MM.1S (cell line): ENCODE measurements around the gene SPR.

Experiments
- DNase-seq: peaks from one replicate; pipeline ENCODE4 v3.0.0-alpha.2; 2015
- H2AFZ ChIP-seq: fragments of 300-600 bp; sonication (generic); 2 replicates; pipeline ENCODE4 v1.6.0; 2016; ENCODE audit warnings: antibody characterized with exemption, low read length
- H3F3A ChIP-seq: fragments of 300-600 bp; sonication (generic); 2 replicates; pipeline ENCODE4 v1.6.1; 2016; ENCODE audit warnings: mild to moderate bottlenecking, antibody characterized with exemption, low read length, moderate library complexity, mixed read lengths; ENCODE audit not compliant: insufficient read depth
- H3K27ac ChIP-seq: fragments of 300-600 bp; sonication (generic); 2 replicates; pipeline ENCODE4 v1.5.1; 2016; ENCODE audit warnings: mild to moderate bottlenecking, low read length
- H3K27me3 ChIP-seq: fragments of 300-600 bp; sonication (generic); replicated peaks from 2 replicates; pipeline ENCODE4 v1.6.0; 2016; ENCODE audit warnings: low read length; ENCODE audit not compliant: insufficient read depth
- H3K36me3 ChIP-seq: fragments of 300-600 bp; sonication (generic); replicated peaks from 2 replicates; pipeline ENCODE4 v1.6.1; 2016; ENCODE audit warnings: mild to moderate bottlenecking, low read length, mixed read lengths; ENCODE audit not compliant: insufficient read depth
- H3K4me1 ChIP-seq: fragments of 300-600 bp; sonication (generic); 2 replicates; pipeline ENCODE4 v1.6.1; 2016; ENCODE audit warnings: low read length, mixed read lengths
- H3K4me2 ChIP-seq: fragments of 300-600 bp; sonication (generic); 2 replicates; pipeline ENCODE4 v1.6.0; 2016; ENCODE audit warnings: low read depth, low read length
- H3K4me3 ChIP-seq: fragments of 300-600 bp; sonication (generic); 2 replicates; pipeline ENCODE4 v1.5.1; 2016; ENCODE audit warnings: low read length, mixed read lengths
- H3K79me2 ChIP-seq: fragments of 300-600 bp; sonication (generic); 2 replicates; pipeline ENCODE4 v1.6.1; 2016; ENCODE audit warnings: mixed run types, low read length, mixed read lengths
- H3K9ac ChIP-seq: fragments of 300-600 bp; sonication (generic); 2 replicates; pipeline ENCODE4 v1.6.1; 2016; ENCODE audit warnings: low read length, mixed read lengths
- H3K9me2 ChIP-seq: fragments of 300-600 bp; sonication (generic); replicated peaks from 2 replicates; pipeline ENCODE4 v1.6.1; 2016; ENCODE audit warnings: mild to moderate bottlenecking, low read length, mixed read lengths; ENCODE audit not compliant: insufficient read depth
- H3K9me3 ChIP-seq: fragments of 300-600 bp; sonication (generic); replicated peaks from 2 replicates; pipeline ENCODE4 v1.6.1; 2016; ENCODE audit warnings: mild to moderate bottlenecking, low read length, mixed read lengths; ENCODE audit not compliant: insufficient read depth
- H4K20me1 ChIP-seq: fragments of 300-600 bp; sonication (generic); 2 replicates; pipeline ENCODE4 v1.6.1; 2016; ENCODE audit warnings: mild to moderate bottlenecking, low read length, moderate library complexity, mixed read lengths; ENCODE audit not compliant: insufficient read depth
- CTCF ChIP-seq: fragments of 300-600 bp; sonication (generic); IDR thresholded peaks from 2 replicates; pipeline ENCODE4 v1.5.1; 2016; ENCODE audit warnings: antibody characterized with exemption, low read length, mixed read lengths
- EZH2 ChIP-seq: fragments of 300-600 bp; sonication (generic); optimal IDR thresholded peaks from 2 replicates; pipeline ENCODE3; 2017; ENCODE audit warnings: low read depth, mild to moderate bottlenecking, antibody characterized with exemption, low read length, mixed read lengths
- EZH2phosphoT487 ChIP-seq: fragments of 300-600 bp; sonication (generic); IDR thresholded peaks from 2 replicates; pipeline ENCODE4 v1.6.1; 2018; ENCODE audit warnings: antibody characterized with exemption, low read length

SPR gene

DNA sequence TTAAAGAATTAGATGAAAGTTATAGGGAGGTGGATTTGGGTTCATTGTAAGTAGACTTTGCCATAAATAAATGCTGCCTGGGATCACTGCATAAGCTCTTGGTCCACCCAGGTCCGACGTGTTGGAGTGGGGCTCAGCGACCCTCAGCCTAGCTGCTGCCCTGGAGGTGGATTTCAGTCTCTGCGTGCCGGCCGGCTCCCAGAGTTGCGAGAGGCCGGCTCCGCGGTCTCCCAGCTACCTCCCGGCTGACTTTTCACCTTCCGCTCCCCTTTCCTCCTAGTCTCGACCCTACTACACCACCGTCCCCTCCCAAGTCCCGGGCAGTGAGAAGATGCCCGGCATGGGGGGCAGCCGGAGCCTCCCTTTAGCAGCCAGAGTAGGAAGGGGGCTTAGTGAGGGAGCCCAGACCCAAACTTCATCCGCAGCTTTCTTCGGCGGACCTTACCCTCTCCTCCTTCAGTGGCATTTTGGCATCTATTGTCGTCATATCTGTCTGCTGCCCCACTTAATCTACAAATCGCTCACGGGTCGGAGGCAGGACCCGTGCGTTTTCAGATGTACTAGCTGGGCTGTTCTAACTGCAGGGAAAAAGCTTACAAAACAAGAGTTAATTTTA, 38.2 kb downstream of the SPR start:
- Histone ChIP-seq H3F3A (no peaks in the 10 kb centered on the region), H3K4me3 (no peak overlapping the region), H2AFZ (no peak overlapping the region), H3K79me2 (no peaks in the 10 kb centered on the region), H3K4me2 (no peak overlapping the region), H3K27me3 (peaks cover 70% of the 10 kb centered on the region), H4K20me1 (no peaks in the 10 kb centered on the region), H3K36me3 (no peaks in the 10 kb centered on the region), H3K27ac (no peak overlapping the region), H3K4me1 (no peaks in the 10 kb centered on the region), H3K9me3 (no peaks in the 10 kb centered on the region), H3K9me2 (no peaks in the 10 kb centered on the region), H3K9ac (no peak overlapping the region)
- TF ChIP-seq EZH2phosphoT487 (no peak), EZH2 (no peak), CTCF (no peak)
- no peak for DNase-seq

- H4K20me1 ChIP-seq = no peaks in the 10 kb centered on the region
Measured at GRCh38 chr2:72926368-72926767, 39.2 kb downstream of the SPR start.

DNA sequence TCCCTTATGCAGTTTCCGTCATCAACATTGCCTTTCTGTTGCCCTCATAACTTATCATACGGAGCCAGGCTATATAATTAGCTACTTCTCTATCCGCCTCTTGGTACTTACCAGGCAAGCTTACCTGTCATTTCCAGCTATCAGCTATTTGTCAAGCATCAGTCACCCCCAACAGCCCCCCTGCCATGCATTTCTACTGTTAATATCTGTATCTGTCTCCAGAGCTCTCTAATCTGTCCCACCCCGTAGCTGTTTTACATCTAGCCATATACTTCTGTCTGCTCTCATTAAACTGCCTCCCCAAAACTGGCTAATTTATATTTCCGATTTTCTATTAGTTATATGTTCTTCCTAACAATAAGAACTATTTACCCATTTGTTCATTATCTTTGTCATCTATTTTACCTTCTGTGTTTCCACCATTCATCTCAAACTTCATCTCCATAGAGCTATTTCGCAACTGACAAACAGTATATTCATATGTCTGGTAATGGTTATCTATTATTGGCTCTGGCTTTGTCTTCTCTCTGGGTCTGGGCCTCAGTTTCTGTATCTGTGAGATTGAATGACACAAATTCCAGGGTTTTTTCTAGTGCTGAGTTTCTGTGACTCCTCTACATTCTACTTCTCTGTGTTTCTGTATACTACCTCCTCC, 39.7 kb downstream of the SPR start:
- H3F3A ChIP-seq = no peaks in the 10 kb centered on the region
- no peak overlapping the region for H3K9ac ChIP-seq
- H3K36me3 ChIP-seq = no peaks in the 10 kb centered on the region
- no peaks in the 10 kb centered on the region for H4K20me1 ChIP-seq
- H3K79me2 ChIP-seq = no peaks in the 10 kb centered on the region
- H3K9me3 ChIP-seq = no peaks in the 10 kb centered on the region
- no peak overlapping the region for H3K27ac ChIP-seq
- H3K27me3 ChIP-seq = peaks cover 55% of the 10 kb centered on the region
- H2AFZ ChIP-seq = no peak overlapping the region
- DNase-seq = no peak
- H3K4me1 ChIP-seq = no peaks in the 10 kb centered on the region
- H3K4me2 ChIP-seq = no peak overlapping the region
- no peaks in the 10 kb centered on the region for H3K9me2 ChIP-seq
- no peak for TF ChIP-seq EZH2
- TF ChIP-seq CTCF = no peak
- TF ChIP-seq EZH2phosphoT487 = no peak
- no peak overlapping the region for H3K4me3 ChIP-seq

More at GRCh38 chr2:72926368-72926767, 39.2 kb downstream of the SPR start:
- Histone ChIP-seq H3K9ac (no peak overlapping the region), H2AFZ (no peak overlapping the region), H3K36me3 (no peaks in the 10 kb centered on the region), H3K79me2 (no peaks in the 10 kb centered on the region), H3K4me1 (no peaks in the 10 kb centered on the region), H3F3A (no peaks in the 10 kb centered on the region), H3K4me2 (no peak overlapping the region), H3K4me3 (no peak overlapping the region), H3K9me2 (no peaks in the 10 kb centered on the region), H3K9me3 (no peaks in the 10 kb centered on the region), H3K27ac (no peak overlapping the region), H3K27me3 (peaks cover 61% of the 10 kb centered on the region)
- TF ChIP-seq EZH2phosphoT487 (no peak), EZH2 (no peak), CTCF (no peak)
- DNase-seq = no peak
